ENCODE data around the gene CDKN3.
"Not testable (repeated sequence)": the region's sequence is repeated elsewhere in the genome, so short reads cannot be mapped to it uniquely, and the experiment has no call there.

The CDKN3 gene

GRCh38 chr14:54370323-54371198 lies 26.2 kb upstream of the CDKN3 start:
- DNase-seq: no peak

- DNase-seq: no peak
Measured at GRCh38 chr14:54374117-54374884, 22.5 kb upstream of the CDKN3 start.

GRCh38 chr14:54377501-54377900 lies 19.3 kb upstream of the CDKN3 start:
- DNase-seq: no peak

- DNase-seq: not testable (repeated sequence)
Measured at GRCh38 chr14:54378893-54379292, 17.9 kb upstream of the CDKN3 start.

GRCh38 chr14:54380558-54380957 lies 16.2 kb upstream of the CDKN3 start:
- DNase-seq: not testable (repeated sequence)

GRCh38 chr14:54381821-54382220 lies 15.0 kb upstream of the CDKN3 start:
- DNase-seq: no peak

GRCh38 chr14:54383835-54384234 lies 13.0 kb upstream of the CDKN3 start:
- no peak for DNase-seq

GRCh38 chr14:54385556-54385955 lies 11.3 kb upstream of the CDKN3 start:
- DNase-seq: no peak

GRCh38 chr14:54387328-54387727 lies 9.5 kb upstream of the CDKN3 start:
- no peak for DNase-seq

GRCh38 chr14:54392131-54392859 lies 4.5 kb upstream of the CDKN3 start:
- DNase-seq: no peak

GRCh38 chr14:54392986-54393884 lies 3.6 kb upstream of the CDKN3 start:
- not testable (repeated sequence) for DNase-seq

- no peak for DNase-seq
Measured at GRCh38 chr14:54394596-54394995, 2.2 kb upstream of the CDKN3 start.

- DNase-seq: no peak
Measured at GRCh38 chr14:54395284-54395683, 1.5 kb upstream of the CDKN3 start.

- DNase-seq: no peak
Measured at GRCh38 chr14:54395716-54396115, 1.1 kb upstream of the CDKN3 start.

GRCh38 chr14:54396183-54396492 lies 669 bp upstream of the CDKN3 start:
- no peak for DNase-seq

GRCh38 chr14:54399560-54399959 lies 2.8 kb downstream of the CDKN3 start:
- no peak for DNase-seq

GRCh38 chr14:54403401-54404005 lies 6.7 kb downstream of the CDKN3 start:
- DNase-seq: not testable (repeated sequence)

GRCh38 chr14:54410215-54410614 lies 13.4 kb downstream of the CDKN3 start:
- no peak for DNase-seq

GRCh38 chr14:54411371-54411770 lies 14.6 kb downstream of the CDKN3 start:
- no peak for DNase-seq

GRCh38 chr14:54420478-54421142 lies 23.8 kb downstream of the CDKN3 start:
- no peak for DNase-seq

- DNase-seq: no peak
Measured at GRCh38 chr14:54423991-54424390, 27.2 kb downstream of the CDKN3 start.
